ENCODE measurements around the gene LY86.

LY86 gene

DNA sequence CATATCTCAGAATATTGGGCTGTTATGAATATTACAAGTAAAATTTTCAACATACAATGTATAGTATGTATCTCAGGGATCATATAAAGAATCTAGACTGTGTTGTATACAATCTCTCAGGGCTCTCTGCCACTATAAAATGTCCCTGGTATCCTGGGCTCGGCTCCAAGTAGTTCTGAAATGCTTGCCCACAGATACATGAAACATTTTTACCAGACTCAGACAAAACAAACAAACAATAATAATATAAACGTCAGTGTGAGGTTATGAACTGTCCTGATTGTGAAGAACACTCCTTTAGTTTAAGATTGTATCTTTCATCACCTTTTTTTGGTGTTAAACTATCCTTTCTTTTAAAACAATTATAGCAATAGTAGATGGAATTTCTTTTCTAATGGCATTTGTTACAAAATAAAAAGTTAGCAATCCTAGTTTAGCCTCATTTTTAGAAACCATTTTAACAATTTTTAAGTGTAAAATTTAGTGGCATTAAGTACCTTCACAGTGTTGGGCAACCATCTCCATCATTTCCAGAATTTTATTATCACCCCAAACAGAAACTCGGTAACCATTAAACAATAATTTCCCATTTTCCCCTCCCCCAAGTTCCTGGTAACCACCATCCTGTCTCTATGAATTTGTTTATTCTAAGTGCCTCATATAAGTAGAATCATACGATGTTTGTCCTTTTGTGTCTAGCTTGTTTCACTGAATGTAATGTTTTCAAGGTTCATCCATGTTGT, 17.4 kb upstream of the LY86 start:
- DNase-seq (ENCODE audit: low spot score) = no peak

DNA sequence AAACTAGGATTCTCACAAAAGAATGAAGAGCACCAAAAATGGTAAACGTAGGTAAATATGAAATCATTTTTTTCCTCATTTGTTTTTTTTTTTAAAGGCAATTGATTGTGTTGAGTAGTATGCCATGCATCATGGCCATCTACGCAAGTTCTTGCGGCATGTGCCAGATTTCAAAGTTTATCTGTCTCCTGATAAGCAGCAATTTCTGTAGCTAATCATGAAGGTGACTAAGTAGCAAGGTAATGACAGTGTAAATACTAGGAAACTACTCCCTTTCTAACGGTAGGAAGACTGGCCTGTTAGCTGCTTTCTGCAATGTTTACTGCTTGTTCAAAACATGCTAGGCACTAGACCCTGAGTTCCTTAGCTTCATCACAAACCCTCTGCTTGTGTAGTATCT, 13.4 kb upstream of the LY86 start:
- DNase-seq (ENCODE audit: low spot score) = no peak

DNA sequence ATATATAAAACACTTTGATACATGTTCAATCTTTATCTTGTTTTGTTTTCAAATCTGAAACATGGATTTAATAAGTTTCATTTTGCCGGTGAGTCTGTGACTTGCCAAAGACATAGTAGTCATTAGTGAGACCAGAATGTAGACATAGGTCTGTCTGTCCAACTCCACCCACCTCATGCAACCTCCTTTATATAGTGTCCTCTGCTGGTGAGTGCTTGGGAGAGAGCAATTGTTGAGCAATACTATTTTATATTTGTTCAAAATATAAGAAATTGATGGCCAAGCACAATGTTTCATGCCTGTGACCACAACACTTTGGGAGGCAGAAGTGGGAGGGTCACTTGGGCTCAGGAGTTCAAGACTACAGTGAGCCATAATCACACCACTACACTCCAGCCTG, 10.8 kb upstream of the LY86 start:
- no peak for DNase-seq (ENCODE audit: low spot score)

DNA sequence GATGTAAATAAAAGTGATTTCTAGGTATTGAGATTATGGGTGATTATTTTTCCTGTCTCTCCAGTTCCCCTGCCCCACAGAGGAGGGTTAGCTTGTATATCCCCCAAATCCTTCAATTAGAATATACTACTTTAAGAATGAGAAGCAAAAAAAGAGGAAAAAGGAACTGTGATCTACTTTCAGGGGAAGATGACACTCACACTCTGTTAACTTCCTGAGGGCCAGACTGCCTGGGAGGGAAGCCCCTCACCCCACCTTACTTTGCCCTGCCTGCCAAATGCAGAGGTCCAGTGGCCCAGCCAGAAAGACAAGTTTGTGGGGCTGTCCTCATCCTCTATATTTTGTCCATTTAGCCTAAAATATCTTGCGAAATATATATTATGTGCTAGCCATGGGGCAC, 9.2 kb upstream of the LY86 start:
- DNase-seq (ENCODE audit: low spot score) = no peak

DNA sequence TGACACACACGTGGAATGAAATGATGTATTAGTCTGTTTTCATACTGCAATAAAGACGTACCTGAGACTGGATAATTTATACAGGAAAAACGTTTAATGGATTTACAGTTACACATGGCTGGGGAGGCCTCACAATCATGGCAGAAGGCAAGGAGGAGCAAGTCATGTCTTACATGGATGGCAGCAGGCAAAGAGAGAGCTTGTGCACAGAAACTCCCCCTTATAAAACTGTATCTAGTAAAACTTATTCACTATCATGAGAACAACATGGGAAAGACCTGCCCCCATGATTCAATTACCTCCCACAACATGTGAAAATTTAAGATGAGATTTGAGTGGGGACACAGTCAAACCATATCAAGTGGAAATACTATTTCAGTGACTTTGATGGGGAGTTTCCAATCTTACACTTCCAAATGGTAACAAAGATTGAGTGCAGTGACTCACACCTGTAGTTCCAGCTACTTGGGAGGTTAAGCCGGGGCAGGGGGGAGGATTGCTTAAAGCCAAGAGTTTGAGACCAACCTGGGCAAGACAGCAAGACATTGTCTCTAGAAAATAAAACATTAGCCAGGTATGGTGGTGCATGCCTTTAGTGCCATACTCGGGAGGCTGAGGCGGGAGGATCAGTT, 8.2 kb upstream of the LY86 start:
- DNase-seq (ENCODE audit: low spot score) = no peak

DNA sequence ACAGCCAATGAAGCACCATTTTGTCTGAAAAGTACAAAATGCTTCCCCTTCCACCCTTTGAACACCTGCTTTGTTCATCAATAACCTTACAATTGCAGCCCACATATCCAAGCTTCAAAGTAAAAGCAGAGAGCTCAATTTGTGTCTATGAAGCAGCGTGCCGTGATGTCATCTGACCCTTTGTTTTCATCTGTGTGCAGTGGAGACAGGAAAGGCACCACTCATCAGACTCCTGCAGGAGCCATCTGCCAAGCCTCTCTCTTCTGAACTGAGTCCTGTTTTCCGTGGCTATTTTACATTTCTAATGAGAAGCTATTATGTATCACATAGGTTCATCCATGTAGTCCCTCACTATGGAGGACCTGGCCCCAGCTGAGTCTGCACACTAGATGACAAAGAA, 7.5 kb upstream of the LY86 start:
- no peak for DNase-seq (ENCODE audit: low spot score)

DNA sequence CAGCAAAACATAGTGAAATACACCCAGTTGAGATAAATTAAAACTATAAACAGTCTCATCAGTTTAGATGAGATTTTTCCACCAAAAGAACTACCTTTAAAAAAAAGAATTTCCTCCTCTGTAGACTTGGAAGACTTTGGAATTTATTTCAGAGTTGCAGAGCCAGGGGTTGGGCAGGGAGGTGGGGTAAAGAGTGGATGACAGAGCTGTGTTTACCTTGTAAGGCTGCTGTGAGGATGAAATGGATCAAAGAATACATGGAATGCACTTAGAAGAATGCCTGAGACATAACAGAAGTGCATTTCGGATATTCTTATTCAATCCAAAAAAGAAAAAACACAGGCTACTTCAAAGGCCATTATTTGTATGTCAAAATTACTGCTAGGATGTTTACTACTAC, 6.4 kb upstream of the LY86 start:
- no peak for DNase-seq (ENCODE audit: low spot score)

DNA sequence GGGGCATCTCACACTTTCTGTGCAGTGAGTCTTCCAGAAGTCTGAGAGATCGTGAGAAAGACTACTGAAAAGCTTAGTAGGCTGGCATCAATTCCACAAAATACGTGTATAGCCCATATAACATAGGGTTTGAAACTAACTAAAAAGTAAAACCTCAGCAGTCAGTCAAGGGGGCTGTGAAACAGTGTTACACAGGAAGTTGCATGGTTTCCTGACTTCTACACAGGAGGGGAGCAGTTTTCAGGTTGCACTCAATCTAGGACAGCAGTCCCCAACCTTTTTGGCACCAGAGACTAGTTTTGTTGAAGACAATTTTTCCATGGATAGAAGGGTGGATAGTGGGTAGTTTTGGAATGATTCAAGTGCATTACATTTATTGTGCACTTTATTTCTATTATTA, 4.7 kb upstream of the LY86 start:
- no peak for DNase-seq (ENCODE audit: low spot score)

DNA sequence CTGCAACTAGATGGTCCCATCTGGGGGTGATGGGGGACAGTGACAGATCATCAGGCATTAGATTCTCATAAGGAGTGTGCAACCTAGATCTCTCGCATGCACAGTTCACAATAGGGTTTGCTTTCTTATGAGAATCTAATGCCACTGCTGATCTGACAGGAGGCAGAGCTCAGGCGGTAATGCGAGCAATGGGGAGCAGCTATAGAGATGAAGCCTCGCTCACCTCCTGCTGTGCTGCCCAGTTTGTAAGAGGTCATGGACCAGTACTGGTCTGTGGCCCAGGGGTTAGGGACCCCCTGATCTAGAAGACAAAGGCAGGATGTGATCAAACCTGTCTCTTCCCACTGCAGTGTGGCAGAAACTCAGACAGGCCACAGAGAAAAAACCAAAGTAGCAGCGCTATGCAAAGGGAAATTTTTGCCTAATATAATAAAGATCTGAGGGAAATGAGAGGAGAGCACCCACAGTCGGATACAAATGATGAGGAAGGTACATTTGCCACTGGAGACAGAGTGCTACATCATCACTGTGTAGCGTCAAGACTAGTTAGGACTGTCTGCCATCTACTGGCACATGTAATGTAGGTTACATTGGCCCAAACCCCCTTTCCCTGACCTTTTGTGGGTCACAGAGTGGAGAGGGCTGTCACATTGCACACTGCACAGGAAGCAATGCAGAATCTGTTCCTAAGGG, 4.1 kb upstream of the LY86 start:
- no peak for DNase-seq (ENCODE audit: low spot score)

DNA sequence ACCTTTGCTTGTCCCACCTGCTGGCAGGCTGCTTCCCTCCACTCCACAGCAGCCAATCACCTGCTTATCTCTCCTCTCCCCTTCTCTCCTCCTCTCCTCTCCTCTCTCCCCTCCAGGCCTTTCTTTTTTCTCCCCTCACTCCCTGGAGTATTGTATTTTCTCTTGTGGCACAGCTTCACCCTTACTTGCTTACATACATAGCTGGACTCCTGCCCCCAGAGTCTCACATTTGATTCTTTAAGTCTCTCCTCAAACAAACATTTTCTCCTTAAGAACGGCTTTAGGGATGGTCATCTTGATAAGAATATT, 3.6 kb upstream of the LY86 start:
- DNase-seq (ENCODE audit: low spot score) = no peak

DNA sequence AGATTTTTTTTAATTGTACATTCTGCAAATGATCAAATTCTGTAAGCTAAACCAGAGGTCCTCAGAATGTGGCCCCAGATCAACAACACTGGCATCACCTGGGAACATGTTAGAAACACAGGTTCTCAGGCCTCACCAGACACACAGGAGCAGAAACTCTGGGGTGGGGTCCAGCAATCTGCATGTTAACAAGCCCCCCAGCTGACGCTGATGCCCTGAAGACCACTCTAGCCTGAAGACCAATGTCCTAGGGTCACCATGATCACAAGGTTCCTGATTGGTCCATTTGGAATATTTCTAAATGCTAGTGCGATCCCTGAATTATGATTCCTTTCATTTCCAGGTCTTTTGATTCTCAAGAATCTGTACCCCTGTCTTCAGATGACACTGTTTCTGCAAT, 2.4 kb upstream of the LY86 start:
- no peak for DNase-seq (ENCODE audit: low spot score)

DNA sequence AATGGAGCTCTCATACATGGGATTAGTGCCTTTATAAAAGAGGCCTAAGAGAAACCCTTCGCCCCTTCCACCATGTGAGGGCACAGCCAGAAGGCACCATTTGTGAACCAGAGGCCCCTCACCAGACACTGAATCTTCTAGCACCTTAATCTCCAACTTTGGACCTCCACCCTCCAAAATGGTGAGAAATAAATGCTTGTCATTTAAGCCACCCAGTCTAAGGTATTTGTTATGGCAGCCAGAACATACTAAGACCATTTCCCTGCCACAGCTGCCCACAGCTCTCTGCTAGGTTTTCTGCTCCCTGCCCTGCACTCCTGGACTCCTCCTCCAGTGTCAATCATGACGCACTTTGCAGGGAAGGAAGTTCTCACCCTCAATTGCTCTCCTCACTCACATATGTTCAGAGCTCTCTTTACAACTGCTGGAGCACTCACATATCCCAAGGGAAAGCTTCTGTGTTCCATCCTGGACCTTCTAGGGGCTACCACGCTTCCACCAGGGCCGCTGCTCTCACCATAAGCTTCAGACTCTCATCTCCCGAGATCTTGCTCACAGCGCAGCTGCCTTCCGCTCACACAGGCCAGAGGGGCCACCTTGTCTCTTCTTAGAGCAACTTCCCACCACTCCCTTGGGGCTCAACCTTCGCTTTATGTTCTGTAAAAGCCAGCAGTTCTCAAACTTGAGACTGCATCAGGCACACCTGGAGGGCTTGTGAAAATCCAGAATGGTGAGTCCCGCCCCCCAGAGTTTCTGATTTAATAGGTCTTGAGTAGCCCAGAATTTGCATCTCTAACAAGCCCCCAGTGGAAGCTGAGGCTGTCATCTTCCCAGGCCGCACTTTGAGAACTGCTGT, 1.6 kb upstream of the LY86 start:
- DNase-seq (ENCODE audit: low spot score) = no peak

DNA sequence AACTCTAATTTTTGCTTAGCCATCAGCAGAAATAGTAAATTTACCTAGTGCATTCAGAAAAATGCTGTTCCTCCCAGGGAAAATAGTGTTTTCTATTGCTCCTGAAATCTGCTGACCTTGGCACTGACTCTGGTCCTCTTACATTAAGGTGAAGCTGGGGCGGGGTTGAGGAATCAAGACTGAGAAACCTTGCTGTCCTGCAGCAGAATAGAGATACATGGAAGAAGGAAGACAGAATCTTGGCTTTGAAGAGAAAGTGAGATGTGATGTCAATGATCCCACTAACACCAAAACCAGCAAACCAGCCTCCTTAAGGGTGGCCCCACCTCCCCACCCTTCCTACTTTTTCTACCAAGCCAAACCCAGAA, 840 bp upstream of the LY86 start:
- no peak for DNase-seq (ENCODE audit: low spot score)

DNA sequence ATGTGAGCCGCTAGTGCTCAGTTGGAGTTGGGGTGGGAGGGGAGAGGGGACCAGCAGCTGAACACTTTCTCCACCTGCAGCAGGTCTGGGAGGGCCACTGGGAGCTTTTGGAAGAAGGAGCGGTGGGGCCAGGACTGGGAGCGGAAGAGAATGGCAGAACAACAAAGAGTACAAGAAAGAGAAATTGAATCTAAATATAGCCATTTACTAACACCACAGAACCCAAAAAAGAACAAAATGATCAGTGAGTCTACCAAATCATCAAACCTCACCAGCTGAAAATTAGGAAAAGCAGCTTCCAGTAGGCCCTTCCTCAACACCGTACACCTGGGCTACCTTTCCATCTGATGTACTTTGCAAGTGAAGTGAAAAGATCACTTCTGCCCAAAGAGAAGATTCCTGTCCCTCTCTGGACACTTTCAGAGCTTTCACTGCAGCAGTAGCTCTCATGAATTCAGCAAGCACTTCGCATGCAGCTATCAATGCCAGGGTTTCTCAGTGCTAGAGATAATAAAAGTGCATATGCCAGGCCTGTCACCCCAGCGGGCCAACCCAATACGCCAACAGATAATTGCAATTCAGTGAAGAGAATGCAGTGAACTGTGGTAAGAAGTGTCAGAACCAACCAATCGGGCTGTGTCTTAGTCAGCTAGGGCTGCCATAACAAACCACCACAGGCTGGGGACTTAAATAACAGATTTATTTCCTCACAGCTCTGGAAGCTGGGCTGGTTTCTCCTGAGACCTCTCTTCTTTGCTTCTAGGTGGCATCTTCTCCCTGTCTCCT, 597 bp downstream of the LY86 start:
- DNase-seq (ENCODE audit: low spot score) = no peak

DNA sequence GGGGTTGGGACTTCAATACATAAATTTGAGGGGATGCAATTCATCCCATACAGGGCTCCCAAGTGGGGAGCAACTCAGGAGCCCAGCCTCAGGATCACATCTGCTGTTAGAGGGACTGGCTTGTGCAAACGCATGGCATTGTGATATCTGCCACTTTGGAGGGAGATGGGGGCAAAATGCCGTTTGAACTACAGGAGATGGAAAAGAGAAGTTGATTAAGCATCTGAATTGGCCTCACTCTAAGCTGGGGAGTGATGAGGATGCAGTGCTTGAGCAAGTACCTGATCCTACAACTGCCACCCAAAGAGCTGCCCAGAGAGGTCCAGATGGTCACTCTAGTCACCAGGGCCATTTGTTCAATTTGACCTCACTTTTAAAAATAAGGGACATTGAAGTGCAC, 2.0 kb downstream of the LY86 start:
- DNase-seq (ENCODE audit: low spot score) = no peak

DNA sequence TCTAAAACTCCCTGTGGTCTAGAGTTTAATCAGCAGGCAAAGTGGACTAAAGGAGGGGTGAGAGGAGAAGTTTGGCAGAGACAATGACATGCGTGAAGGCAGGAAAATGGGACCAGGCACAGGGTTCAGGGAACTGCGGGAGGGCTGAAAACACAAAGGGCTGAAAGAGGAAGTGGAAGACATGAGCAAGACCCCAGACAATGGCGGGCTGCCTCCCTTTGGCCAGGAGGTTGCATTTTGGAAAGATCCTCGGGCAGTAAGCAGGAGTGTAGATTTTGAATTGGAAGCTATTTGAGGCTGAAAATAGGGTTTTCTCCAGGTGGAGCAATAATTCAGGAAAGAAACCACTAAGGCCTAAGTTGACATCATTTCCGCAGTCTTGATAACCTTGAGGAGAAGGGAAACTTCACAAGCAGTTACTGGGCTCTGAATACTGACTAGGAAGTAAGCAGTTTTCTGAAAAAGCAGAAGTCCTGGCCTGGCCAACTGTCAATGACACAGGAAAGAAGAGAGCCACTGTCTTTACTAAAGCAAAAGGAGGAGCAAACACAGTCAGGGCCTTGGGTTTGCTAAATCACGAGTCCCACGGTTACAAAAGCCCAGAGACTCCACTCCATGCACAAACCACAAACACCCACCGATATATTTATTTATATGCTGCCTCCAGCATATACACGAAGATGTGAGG, 3.4 kb downstream of the LY86 start:
- no peak for DNase-seq (ENCODE audit: low spot score)

DNA sequence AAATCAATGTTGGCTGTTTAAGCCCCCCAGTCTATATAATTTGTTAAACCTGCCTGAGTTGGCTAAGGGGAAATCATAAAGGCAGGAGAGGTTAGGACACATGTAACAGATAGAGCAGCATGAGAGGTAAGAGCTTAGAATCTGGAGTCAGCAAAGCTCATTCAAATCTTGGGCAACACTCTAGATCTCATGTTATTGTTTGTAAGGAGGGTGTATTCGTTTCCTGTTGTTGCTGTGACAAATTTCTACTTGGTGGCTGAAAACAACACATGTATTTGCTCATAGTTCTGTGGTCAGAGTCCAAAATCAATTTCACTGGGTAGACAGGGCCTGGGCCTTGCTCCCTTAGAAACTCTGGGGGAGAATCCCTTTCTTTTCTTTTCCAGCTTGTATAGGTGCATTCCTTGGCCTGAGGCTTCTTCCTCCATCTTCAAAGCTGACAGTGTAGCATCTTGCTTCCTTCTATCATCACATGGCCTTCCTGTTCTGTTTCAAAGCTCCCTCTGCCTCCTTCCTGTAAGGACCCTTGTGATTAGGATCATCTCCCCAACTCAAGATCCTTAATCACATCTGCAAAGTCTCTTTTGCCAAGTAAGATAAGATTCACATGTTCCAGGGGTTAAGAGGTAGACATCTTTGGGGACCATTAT, 4.4 kb downstream of the LY86 start:
- no peak for DNase-seq (ENCODE audit: low spot score)

DNA sequence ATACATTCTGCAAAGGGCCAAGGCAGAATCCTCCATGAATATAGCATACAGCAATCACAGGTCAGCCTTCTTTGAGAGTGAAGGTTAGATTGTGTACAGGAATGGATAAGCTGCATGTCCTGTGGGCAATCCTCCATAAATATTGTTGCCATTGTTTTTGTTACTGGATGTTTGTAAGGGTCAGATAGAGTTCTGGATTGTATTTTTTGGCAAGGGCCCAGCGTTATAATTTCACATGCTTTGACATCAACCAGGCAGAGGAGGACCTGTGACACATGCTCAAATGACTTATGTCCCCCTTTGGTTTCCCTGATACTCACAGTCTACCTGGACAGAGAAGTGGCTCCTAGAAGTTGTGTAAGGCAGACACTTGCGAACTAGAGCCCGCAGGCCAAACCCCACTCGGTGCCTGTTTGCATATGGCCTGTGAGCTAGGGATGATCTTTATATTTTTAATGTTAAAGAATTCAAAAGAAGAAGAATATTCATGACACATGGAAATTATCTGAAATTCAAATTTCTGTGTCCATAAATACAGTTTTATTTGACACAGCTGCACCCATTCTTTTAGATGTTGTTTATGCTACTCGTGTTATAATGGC, 5.4 kb downstream of the LY86 start:
- no peak for DNase-seq (ENCODE audit: low spot score)

DNA sequence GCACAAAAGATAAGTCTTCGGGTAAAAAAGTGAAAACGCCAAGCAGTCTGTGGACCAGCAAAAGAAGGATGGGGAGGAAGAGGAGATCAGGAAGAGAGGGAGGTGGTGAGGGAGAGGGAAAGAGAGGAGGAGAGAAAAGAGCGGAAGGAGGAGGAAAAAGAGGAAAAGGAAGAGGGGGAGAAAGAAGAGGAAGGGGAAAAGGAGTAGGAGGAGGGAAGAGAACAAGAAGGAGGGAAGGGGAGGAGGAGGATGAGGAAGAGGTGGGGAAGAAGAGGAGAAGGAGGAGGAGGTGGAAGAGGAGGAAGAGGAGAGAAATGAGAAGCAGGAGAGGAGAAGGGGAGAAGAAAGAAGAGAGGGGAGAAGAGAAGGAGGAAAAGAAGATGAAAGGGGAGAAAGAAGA, 6.5 kb downstream of the LY86 start:
- no peak for DNase-seq (ENCODE audit: low spot score)

DNA sequence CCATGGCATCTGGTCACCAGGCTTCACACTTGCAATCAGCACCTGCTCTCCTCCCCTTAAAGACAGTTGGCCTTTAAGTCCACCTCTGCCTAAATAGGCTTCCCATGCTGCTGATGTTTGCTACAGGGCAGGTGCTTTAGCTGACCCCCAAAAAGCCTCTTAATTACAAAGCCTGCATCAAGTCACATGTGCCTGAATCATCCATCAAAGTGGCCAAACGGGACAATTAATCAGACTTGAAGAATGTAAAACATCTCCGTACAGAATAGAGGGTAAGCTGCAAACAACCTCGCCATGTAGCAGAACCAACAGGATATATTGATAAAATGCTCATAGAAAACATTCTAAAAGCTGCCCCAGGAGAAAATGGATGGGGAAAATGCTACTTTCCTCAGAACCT, 7.4 kb downstream of the LY86 start:
- DNase-seq (ENCODE audit: low spot score) = no peak

Data from CD4-positive, alpha-beta T cell treated with Interleukin-6 at 100 ng/mL for 8 hours (primary cell).